ACC112 (cell line): ENCODE measurements around the gene GJD4.

Experiments used
- H2AFZ ChIP-seq: fragments of 200-600 bp; sonication (generic); one replicate; pipeline ENCODE4 v1.6.0; 2017; ENCODE audit warnings: antibody characterized with exemption, low read length; ENCODE audit not compliant: unreplicated experiment
- H3K27ac ChIP-seq: fragments of 200-600 bp; sonication (generic); 2 replicates; pipeline ENCODE4 v1.5.1; 2014; ENCODE audit warnings: low read depth, mild to moderate bottlenecking, antibody characterized with exemption, low read length, moderate library complexity
- H3K27me3 ChIP-seq: fragments of 200-600 bp; sonication (generic); 2 replicates; pipeline ENCODE4 v1.6.1; 2014; ENCODE audit warnings: mild to moderate bottlenecking, antibody characterized with exemption, low read length, moderate library complexity, mixed read lengths; ENCODE audit not compliant: insufficient read depth
- H3K36me3 ChIP-seq: fragments of 200-600 bp; sonication (generic); 2 replicates; pipeline ENCODE4 v1.6.1; 2016; ENCODE audit warnings: mild to moderate bottlenecking, antibody characterized with exemption, low read length, moderate library complexity, mixed read lengths; ENCODE audit not compliant: insufficient read depth
- H3K4me1 ChIP-seq: fragments of 200-600 bp; sonication (generic); one replicate; pipeline ENCODE4 v1.6.1; 2016; ENCODE audit warnings: low read length, mixed read lengths; ENCODE audit not compliant: insufficient read depth, unreplicated experiment, control insufficient read depth
- H3K4me3 ChIP-seq: fragments of 200-600 bp; sonication (generic); 2 replicates; pipeline ENCODE4 v1.5.1; 2014; ENCODE audit warnings: mild to moderate bottlenecking, low read depth, low read length
- H3K79me2 ChIP-seq: fragments of 200-600 bp; sonication (generic); one replicate; pipeline ENCODE4 v1.6.0; 2016; ENCODE audit warnings: low read length; ENCODE audit not compliant: control insufficient read depth, unreplicated experiment, insufficient read depth

The GJD4 gene

DNA sequence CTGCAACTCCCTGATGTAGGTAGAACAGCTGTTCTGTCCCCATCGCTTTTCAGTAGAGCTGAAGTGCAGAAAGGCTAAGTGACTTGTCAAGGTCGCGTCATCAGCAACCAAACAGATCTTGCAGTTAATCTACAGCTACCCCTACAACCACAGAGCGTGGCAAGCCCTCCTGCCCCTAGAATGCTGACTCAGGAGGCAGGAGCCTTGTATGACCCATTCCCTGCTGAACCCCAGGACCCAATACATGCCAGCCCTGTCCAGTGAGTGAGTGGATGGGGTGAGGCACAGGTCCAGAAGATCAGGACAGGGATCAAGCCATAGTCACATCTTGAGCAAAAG is 26.6 kb upstream of the GJD4 start:
- H3K79me2 ChIP-seq = no peaks in the 10 kb centered on the region
- H2AFZ ChIP-seq = no peak overlapping the region
- H3K36me3 ChIP-seq = 0 out of 2 replicates have a peak, but pooled peaks cover 5% of the 10 kb centered on the region
- H3K4me1 ChIP-seq = peaks cover 36% of the 10 kb centered on the region
- no peaks in the 10 kb centered on the region for H3K27me3 ChIP-seq
- no peak overlapping the region for H3K27ac ChIP-seq
- H3K4me3 ChIP-seq = no peak overlapping the region

DNA sequence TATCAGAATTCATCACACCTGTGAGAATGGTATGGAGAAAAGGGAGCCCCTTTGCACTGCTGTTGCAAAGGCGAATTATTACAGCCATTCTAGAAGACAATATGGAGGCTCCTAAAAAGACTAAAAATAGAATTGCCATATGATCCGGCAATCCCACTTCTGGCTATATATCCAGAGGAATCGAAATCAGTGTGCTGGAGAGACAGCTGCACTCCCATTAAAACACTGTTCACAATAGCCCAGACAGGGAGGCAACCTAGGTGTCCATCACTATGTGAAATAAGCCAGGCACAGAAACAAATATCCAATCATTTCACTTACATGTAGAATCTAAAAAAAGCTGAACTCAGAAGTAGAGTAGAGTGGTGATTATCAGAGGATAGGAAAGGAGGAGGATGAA is 26.0 kb upstream of the GJD4 start:
- Histone ChIP-seq H3K36me3 (no peaks in the 10 kb centered on the region), H3K27me3 (no peaks in the 10 kb centered on the region), H3K79me2 (no peaks in the 10 kb centered on the region), H3K4me1 (peaks cover 32% of the 10 kb centered on the region), H3K4me3 (no peak overlapping the region), H2AFZ (no peak overlapping the region), H3K27ac (no peak overlapping the region)

DNA sequence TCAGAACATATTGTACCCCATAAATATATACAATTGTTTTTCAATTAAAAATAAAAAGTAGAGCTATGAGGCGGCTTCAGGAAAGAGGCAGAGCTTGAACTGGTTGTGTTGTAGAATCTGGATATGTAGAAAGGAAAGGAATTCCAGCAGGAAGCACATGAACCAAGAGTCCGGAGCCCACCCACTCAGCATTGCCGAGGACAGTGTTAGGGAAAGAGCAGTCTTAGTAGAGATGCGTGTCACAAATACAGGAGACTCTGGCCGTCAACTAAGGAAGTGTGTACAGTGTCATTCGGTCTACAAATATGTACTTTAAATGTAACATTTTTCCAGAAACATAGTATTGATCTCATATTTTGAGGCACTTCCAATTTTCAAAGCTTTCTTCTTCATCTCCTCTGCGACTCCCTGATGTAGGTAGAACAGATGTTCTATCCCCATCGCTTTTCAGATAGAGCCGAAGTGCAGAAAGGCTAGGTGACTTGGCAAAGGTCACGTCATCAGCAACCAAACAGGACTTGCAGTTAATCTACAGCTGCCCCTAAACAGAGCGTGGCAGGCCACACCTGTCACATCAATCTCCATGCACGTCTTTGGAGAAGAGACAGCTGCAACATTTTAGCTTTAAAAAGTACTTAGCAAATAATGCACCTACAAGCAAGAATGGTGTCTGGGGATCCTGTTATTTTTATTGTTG is 25.3 kb upstream of the GJD4 start:
- H3K4me1 ChIP-seq = peaks cover 25% of the 10 kb centered on the region
- no peak overlapping the region for H3K4me3 ChIP-seq
- H3K27ac ChIP-seq = no peak overlapping the region
- no peaks in the 10 kb centered on the region for H3K79me2 ChIP-seq
- H3K36me3 ChIP-seq = no peaks in the 10 kb centered on the region
- no peak overlapping the region for H2AFZ ChIP-seq
- H3K27me3 ChIP-seq = no peaks in the 10 kb centered on the region

DNA sequence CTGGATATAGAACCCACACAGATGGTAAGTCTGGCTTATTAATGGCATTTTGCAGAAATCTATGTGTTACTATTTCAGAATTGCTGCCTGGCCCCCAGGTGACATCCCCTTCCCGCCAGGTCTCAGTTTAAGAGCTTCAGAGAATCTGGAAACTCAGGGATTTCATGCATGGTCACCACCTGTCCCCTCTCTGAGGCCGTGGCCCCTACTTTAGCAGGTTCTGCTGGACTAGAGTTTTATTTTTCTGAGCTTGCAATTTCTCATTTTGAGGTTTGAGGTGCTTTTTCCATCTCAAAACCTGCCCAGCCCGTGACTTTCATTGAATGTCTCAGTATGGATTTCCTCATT is 24.7 kb upstream of the GJD4 start:
- H2AFZ ChIP-seq = no peak overlapping the region
- H3K4me1 ChIP-seq = peaks cover 20% of the 10 kb centered on the region
- H3K79me2 ChIP-seq = no peaks in the 10 kb centered on the region
- no peak overlapping the region for H3K4me3 ChIP-seq
- H3K27me3 ChIP-seq = no peaks in the 10 kb centered on the region
- H3K27ac ChIP-seq = no peak overlapping the region
- no peaks in the 10 kb centered on the region for H3K36me3 ChIP-seq

DNA sequence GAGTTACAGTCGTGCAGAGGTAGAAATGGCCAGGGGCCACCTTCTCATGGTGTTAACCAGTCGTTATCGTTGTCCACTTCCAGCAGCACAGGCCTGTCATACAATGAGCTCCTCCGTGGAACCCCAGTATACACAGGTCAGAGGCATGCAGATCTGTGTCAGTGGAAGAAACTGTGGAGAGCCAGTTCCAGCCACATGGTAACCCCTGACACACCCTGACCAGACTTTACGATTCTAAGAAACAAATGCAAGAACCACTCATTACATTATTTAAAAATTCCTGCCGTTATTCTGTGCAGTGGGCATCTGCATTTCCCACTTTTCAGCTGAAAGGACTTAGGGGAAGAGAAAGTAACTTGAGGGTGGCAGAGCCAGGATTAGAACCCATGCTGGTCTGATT is 23.5 kb upstream of the GJD4 start:
- Histone ChIP-seq H3K4me1 (peaks cover 10% of the 10 kb centered on the region), H3K79me2 (no peaks in the 10 kb centered on the region), H3K36me3 (no peaks in the 10 kb centered on the region), H2AFZ (no peak overlapping the region), H3K27ac (no peak overlapping the region), H3K4me3 (no peak overlapping the region), H3K27me3 (no peaks in the 10 kb centered on the region)

DNA sequence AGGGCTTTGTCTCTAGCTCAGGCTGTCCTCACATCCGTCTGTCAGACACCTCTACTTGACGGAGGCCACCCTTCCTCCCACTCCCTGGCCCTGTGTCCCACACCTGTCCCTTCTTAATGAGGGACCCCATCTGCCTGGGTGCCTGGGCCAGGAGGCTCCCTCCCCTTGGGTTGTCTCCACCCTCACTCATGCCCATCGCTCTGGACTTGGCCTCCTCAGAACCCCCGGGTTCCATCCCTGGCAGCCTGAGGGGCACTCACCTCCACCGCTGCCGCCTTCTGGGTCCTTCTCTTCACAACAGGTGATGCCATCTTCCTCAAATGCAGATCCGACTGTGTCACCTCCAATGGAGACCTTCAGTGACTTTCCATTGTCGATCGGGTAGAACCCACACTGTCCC is 20.2 kb upstream of the GJD4 start:
- Histone ChIP-seq H3K4me3 (no peak overlapping the region), H3K79me2 (no peaks in the 10 kb centered on the region), H3K27ac (no peak overlapping the region), H3K4me1 (no peaks in the 10 kb centered on the region), H3K36me3 (no peaks in the 10 kb centered on the region), H3K27me3 (no peaks in the 10 kb centered on the region), H2AFZ (no peak overlapping the region)

DNA sequence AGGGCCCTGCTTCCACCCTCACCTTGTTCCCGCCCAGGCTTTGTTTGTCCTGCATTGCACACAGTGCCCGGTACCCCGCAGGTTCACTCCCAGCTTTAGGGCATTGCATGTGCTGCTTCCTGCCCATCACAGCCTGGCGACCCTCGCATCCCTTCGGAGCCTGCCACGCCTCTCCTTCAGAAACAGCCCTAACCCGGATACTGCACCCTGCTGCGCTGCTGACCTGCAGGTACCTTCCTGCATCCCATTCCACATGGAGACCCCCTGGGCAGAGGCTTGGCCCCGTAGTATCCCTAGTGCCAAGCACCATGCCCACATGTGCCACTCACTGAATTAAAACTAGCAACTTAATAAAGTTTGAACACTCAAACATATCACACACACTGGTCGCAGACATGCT is 19.8 kb upstream of the GJD4 start:
- H3K27me3 ChIP-seq = no peaks in the 10 kb centered on the region
- no peaks in the 10 kb centered on the region for H3K36me3 ChIP-seq
- no peak overlapping the region for H3K4me3 ChIP-seq
- no peak overlapping the region for H2AFZ ChIP-seq
- H3K27ac ChIP-seq = no peak overlapping the region
- no peaks in the 10 kb centered on the region for H3K79me2 ChIP-seq
- H3K4me1 ChIP-seq = no peaks in the 10 kb centered on the region

DNA sequence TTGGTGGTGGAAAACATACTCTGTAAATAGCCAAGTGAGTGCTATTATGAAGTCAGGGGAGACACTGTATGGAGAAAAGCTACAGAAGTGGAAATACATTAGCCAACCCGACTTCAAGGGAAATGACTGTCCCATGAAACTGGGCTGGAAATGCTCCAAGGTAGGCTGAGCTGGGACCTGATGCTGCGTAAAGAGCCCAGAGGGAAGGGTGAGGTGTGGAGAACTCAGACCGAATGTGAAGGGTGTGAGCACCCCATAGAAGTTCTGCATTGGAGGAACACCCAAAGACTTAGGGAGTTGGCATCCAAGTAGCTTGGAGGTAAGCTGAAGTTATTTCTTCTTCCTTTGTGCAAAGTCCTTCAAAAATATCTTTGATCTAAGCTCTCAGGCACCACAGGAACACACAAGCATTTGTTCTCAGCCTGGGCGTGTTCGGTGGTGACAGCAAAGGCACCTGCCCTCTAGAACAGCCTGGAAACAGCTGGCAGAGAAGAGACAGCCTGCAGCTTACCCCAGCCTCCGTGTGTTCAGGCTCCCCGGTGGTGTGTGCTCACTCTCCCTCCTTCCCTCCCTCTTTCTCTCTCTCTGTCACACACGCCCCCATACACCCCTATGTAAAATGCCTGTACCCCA is 19.1 kb upstream of the GJD4 start:
- Histone ChIP-seq H3K4me1 (no peaks in the 10 kb centered on the region), H2AFZ (no peak overlapping the region), H3K36me3 (no peaks in the 10 kb centered on the region), H3K27me3 (peaks cover 2% of the 10 kb centered on the region; the same call in 1 of the 2 replicates), H3K79me2 (no peaks in the 10 kb centered on the region), H3K27ac (no peak overlapping the region), H3K4me3 (no peak overlapping the region)

DNA sequence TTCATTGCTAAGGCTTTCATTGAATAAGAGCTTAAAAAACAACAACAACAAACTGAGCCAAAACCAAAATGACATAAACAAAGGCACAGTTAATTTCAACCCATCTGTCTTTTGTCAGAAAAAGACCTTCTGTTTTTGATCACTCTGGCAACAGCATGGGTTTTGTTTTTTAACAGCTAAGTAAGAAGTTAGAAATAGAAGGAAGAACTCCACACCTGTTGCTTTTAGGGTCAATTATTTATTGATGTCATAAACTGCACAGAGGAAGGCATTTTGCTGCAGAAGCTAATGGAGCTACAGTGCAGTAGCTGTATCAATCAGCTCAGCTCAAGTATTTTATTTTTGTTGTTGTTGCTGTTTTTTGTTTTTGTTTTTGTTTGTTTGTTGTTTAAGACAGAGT is 16.3 kb upstream of the GJD4 start:
- Histone ChIP-seq H3K27ac (no peak overlapping the region), H3K36me3 (no peaks in the 10 kb centered on the region), H3K4me1 (no peaks in the 10 kb centered on the region), H3K4me3 (no peak overlapping the region), H3K79me2 (no peaks in the 10 kb centered on the region), H3K27me3 (peaks cover 8% of the 10 kb centered on the region; the same call in 1 of the 2 replicates), H2AFZ (no peak overlapping the region)

DNA sequence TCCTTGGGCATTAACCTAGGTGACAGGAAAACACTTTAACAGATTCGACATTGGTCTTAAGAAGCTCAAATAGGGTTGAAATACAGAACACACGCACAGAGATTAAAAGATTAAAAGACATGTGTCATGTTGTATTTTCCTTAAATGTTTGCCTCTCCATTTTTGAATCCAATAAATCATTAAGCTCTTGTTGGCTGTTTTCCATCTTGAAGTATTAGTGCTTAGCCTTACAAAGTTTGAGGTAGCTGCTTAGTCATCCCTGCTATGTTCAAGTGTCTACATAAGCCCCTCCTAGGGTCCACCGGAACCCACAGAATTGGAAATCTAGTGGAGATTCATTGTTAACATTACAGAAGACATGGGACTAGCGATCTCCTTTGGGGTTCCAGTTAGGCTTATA is 12.7 kb upstream of the GJD4 start:
- Histone ChIP-seq H3K27ac (no peak overlapping the region), H3K79me2 (no peaks in the 10 kb centered on the region), H3K36me3 (no peaks in the 10 kb centered on the region), H3K27me3 (peaks cover 8% of the 10 kb centered on the region; the same call in 1 of the 2 replicates), H3K4me1 (no peaks in the 10 kb centered on the region), H2AFZ (no peak overlapping the region), H3K4me3 (no peak overlapping the region)
